Smooth muscle cell (in vitro differentiated cells): ENCODE results near the gene ITGAE. TPM values are rescaled to one million over a fixed set of nuclear protein-coding genes. Genes with fewer than 3 reads are reported as not detected.

Source experiments
- DNase-seq: peaks from one replicate; lab custom pipeline; 2025; ENCODE audit not compliant: unreplicated experiment; lab: John Stamatoyannopoulos, UW
- H2AFZ ChIP-seq: fragments of 200-600 bp; sonication (generic); 2 replicates; pipeline ENCODE4 v1.6.0; 2016; ENCODE audit warnings: antibody characterized with exemption, low read depth, mild to moderate bottlenecking
- H3F3A ChIP-seq: fragments of 200-600 bp; sonication (generic); 2 replicates; pipeline ENCODE4 v1.6.0; 2017; ENCODE audit warnings: antibody characterized with exemption, low read depth
- H3K27ac ChIP-seq: fragments of 200-600 bp; sonication (generic); 2 replicates; pipeline ENCODE4 v1.5.1; 2016; ENCODE audit warnings: low read depth, mild to moderate bottlenecking
- H3K27me3 ChIP-seq: fragments of 200-600 bp; sonication (generic); 2 replicates; pipeline ENCODE4 v1.6.1; 2016; ENCODE audit warnings: low read depth, mild to moderate bottlenecking
- H3K36me3 ChIP-seq: fragments of 200-600 bp; sonication (generic); 2 replicates; pipeline ENCODE4 v1.5.1; 2016; ENCODE audit warnings: low read depth
- H3K4me1 ChIP-seq: fragments of 200-600 bp; sonication (generic); 2 replicates; pipeline ENCODE4 v1.5.1; 2016; ENCODE audit warnings: low read depth
- H3K4me2 ChIP-seq: fragments of 200-600 bp; sonication (generic); 2 replicates; pipeline ENCODE4 v1.6.0; 2016; ENCODE audit warnings: mild to moderate bottlenecking
- H3K4me3 ChIP-seq: fragments of 200-600 bp; sonication (generic); 2 replicates; pipeline ENCODE4 v1.5.1; 2016; ENCODE audit warnings: mild to moderate bottlenecking
- H3K79me2 ChIP-seq: fragments of 200-600 bp; sonication (generic); 2 replicates; pipeline ENCODE4 v1.6.0; 2016; ENCODE audit warnings: low read depth, mild to moderate bottlenecking
- H3K9ac ChIP-seq: fragments of 200-600 bp; sonication (generic); 2 replicates; pipeline ENCODE4 v1.6.0; 2016; ENCODE audit warnings: low read depth
- H3K9me3 ChIP-seq: fragments of 200-600 bp; sonication (generic); replicated peaks from 2 replicates; pipeline ENCODE4 v1.5.1; 2016; ENCODE audit warnings: low read depth
- H4K20me1 ChIP-seq: fragments of 200-600 bp; sonication (generic); 2 replicates; pipeline ENCODE4 v1.6.0; 2016; ENCODE audit warnings: low read depth
- WGBS: methylation state at CpG from one replicate; pipeline ENCODE4 v1.1.7; 2016; ENCODE audit warnings: low lambda C conversion rate; 5-methylcytosine and 5-hydroxymethylcytosine counted together
- polyA plus RNA-seq: library from polyadenylated mRNA; unstranded; fragments of >200 nt; fragmentation: Nextera tagmentation; extraction: Ambion mirVana; gene quantifications from 2 replicates; pipeline ENCODE4 v1.2.1, GENCODE V29; 2016
- total RNA-seq: library from RNA; depleted of rRNA; stranded (reverse); fragments of >200 nt; gene quantifications from 2 replicates; pipeline ENCODE4 v1.2.3, GENCODE V29; 2014
- TF ChIP-seq, protein P1 (sequence below): fragments of 200-600 bp; sonication (generic); IDR thresholded peaks from 2 replicates; pipeline ENCODE4 v1.5.1; 2017; ENCODE audit warnings: borderline replicate concordance, mild to moderate bottlenecking, antibody characterized with exemption; ENCODE audit not compliant: insufficient read depth, poor library complexity, severe bottlenecking

ITGAE gene
- total and polyA plus RNA-seq, 2 experiments from 2014 or later, result 43.8 to 66.7 TPM

DNA sequence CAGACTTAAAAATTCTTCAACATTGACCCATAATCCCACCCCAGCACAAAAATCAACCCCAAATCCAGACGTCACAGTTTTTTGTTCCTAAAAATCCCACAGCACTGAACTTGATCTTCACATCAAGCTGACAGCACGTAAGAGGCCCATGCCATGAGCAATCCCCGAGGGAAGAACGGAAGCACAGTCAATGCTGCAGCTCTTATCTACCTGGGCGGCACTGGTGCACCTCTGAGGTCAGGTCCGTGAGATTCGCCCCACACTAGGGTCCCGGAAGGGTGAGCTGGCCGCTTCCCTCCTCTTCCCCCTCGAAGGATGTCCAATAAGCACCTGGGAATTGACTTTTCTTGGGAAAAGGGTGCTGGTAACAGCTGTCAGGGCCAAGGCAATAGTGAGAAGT is 11.3 kb upstream of the ITGAE start:
- H4K20me1 ChIP-seq, result no peaks in the 10 kb centered on the region
- TF ChIP-seq, protein P1, sequence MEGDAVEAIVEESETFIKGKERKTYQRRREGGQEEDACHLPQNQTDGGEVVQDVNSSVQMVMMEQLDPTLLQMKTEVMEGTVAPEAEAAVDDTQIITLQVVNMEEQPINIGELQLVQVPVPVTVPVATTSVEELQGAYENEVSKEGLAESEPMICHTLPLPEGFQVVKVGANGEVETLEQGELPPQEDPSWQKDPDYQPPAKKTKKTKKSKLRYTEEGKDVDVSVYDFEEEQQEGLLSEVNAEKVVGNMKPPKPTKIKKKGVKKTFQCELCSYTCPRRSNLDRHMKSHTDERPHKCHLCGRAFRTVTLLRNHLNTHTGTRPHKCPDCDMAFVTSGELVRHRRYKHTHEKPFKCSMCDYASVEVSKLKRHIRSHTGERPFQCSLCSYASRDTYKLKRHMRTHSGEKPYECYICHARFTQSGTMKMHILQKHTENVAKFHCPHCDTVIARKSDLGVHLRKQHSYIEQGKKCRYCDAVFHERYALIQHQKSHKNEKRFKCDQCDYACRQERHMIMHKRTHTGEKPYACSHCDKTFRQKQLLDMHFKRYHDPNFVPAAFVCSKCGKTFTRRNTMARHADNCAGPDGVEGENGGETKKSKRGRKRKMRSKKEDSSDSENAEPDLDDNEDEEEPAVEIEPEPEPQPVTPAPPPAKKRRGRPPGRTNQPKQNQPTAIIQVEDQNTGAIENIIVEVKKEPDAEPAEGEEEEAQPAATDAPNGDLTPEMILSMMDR, result no peak
- H3K36me3 ChIP-seq, result peaks cover 28% of the 10 kb centered on the region
- no peak overlapping the region for H3K27ac ChIP-seq
- 91% methylated on average over 10 of the region's 10 CpGs for whole genome bisulfite sequencing
- no peak overlapping the region for H3K4me3 ChIP-seq
- no peaks in the 10 kb centered on the region for H3K27me3 ChIP-seq
- H3K9ac ChIP-seq, result no peak overlapping the region
- H3K4me2 ChIP-seq, result no peak overlapping the region
- DNase-seq, result no peak
- H3K9me3 ChIP-seq, result no peaks in the 10 kb centered on the region
- no peaks in the 10 kb centered on the region for H3K4me1 ChIP-seq
- no peaks in the 10 kb centered on the region for H3F3A ChIP-seq
- H3K79me2 ChIP-seq, result no peaks in the 10 kb centered on the region
- H2AFZ ChIP-seq, result no peak overlapping the region

DNA sequence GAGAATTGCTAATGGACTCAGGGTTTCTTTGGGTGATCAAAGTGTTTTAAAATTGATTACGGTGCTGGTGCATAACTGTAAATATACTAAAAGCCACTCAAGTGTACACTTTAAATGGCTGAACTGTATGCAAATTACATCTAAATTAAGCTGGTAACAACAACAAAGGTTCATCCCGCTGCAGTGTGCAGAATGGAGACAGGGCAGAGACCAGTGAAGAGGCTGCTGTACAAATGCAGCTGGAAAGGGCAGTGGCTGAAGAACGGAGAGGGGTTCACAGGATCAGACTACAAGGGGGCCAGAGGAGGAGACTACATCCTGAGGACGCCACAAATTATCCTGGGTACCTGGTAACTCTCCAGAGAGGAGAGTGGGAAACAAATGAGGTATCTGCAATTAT is 9.0 kb upstream of the ITGAE start:
- H3K36me3 ChIP-seq, result peaks cover 14% of the 10 kb centered on the region
- 95% methylated on average over 4 of the region's 4 CpGs for WGBS

DNA sequence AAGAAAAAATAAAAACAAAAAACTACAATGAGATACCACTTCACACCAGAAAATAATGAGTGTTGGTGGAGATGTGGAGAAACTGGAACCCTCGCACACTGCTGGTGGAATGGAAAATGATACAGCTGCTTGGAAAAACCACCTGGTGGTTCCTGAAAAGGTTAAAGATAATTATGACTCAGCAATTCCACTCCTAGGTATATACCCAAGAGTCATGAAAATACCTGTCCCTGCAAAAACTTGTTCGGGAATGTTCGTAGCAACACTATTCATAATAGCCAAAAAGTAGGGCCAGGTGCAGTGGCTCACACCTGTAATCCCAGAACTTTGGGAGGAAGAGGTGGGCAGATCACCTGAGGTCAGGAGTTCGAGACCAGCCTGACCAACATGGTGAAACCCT is 8.1 kb upstream of the ITGAE start:
- no peak for DNase-seq
- no peaks in the 10 kb centered on the region for H3K79me2 ChIP-seq
- no peaks in the 10 kb centered on the region for H3K27me3 ChIP-seq
- WGBS, result 85% methylated on average over 4 of the region's 4 CpGs
- TF ChIP-seq, protein P1, result no peak
- H3K4me2 ChIP-seq, result no peak overlapping the region
- no peak overlapping the region for H3K9ac ChIP-seq
- H2AFZ ChIP-seq, result no peak overlapping the region
- peak overlapping the region; percentile 19 for H3K27ac ChIP-seq
- H3F3A ChIP-seq, result no peaks in the 10 kb centered on the region
- H4K20me1 ChIP-seq, result no peaks in the 10 kb centered on the region
- peaks cover 8% of the 10 kb centered on the region for H3K36me3 ChIP-seq
- no peaks in the 10 kb centered on the region for H3K9me3 ChIP-seq
- H3K4me1 ChIP-seq, result no peaks in the 10 kb centered on the region
- H3K4me3 ChIP-seq, result no peak overlapping the region

More for the DNA sequence above, 9.0 kb upstream of the ITGAE start:
- H3K9ac ChIP-seq, result no peak overlapping the region
- H3K4me1 ChIP-seq, result no peaks in the 10 kb centered on the region
- no peaks in the 10 kb centered on the region for H3F3A ChIP-seq
- TF ChIP-seq, protein P1, result no peak
- no peak overlapping the region for H3K27ac ChIP-seq
- H3K4me3 ChIP-seq, result no peak overlapping the region
- no peaks in the 10 kb centered on the region for H3K27me3 ChIP-seq
- H3K79me2 ChIP-seq, result no peaks in the 10 kb centered on the region
- no peak overlapping the region for H2AFZ ChIP-seq
- no peaks in the 10 kb centered on the region for H3K9me3 ChIP-seq
- no peak for DNase-seq
- H3K4me2 ChIP-seq, result no peak overlapping the region
- no peaks in the 10 kb centered on the region for H4K20me1 ChIP-seq

DNA sequence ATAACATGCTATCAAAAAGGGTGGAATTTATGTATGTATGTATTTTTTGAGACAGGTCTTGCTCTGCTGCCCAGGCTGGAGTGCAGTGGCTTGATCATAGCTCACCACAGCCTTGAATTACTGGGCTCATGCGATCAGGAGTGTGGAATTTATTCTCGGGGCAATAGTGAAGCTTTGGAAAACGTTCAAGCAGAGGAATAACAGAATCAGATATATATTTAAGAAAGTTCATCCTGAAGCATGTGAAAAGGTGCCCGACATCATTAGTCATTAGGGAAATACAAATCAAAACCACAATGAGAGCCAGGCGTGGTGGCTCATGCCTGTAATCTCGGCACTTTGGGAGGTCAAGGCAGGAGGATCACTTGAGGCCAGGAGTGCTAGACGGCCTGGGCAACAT is 7.7 kb upstream of the ITGAE start:
- no peaks in the 10 kb centered on the region for H3K27me3 ChIP-seq
- no peak overlapping the region for H3K4me2 ChIP-seq
- peak overlapping the region; percentile 19 for H3K27ac ChIP-seq
- no peaks in the 10 kb centered on the region for H3F3A ChIP-seq
- H3K4me3 ChIP-seq, result no peak overlapping the region
- H3K9me3 ChIP-seq, result no peaks in the 10 kb centered on the region
- no peak overlapping the region for H3K9ac ChIP-seq
- no peak for DNase-seq
- no peaks in the 10 kb centered on the region for H3K4me1 ChIP-seq
- H3K36me3 ChIP-seq, result peaks cover 5% of the 10 kb centered on the region
- TF ChIP-seq, protein P1, result no peak
- WGBS, result 94% methylated on average over 7 of the region's 7 CpGs
- H3K79me2 ChIP-seq, result no peaks in the 10 kb centered on the region
- no peaks in the 10 kb centered on the region for H4K20me1 ChIP-seq
- H2AFZ ChIP-seq, result no peak overlapping the region
